ENCODE measurements around the gene HEXIM2.

DNA sequence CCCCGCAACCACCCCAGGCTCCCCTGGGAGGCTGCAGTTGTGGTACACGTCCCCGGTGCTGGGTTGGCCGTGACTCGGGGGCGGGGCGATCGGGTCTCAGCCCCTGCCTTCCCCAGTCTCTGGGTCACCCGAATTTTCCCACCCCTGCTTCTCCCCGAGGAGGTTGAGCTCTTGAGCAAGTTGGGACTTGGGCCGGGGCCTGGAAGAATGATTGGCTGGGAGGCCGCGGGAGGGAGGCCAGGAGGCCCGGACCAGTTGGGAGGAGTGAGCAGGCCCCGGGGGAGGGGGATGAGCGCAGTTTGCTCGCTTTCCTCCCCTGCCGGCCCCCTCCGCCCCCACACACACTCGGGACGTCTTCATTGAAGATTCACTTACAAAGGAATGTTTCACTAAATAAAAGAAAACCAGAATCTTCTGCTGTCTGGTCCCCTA lies 17.9 kb upstream of the HEXIM2 start:
- TF ChIP-seq POLR2AphosphoS5 (IDR thresholded peaks at IDR 0.05): peak in 1 of 3 donors; percentile 5
- TF ChIP-seq, protein P1, sequence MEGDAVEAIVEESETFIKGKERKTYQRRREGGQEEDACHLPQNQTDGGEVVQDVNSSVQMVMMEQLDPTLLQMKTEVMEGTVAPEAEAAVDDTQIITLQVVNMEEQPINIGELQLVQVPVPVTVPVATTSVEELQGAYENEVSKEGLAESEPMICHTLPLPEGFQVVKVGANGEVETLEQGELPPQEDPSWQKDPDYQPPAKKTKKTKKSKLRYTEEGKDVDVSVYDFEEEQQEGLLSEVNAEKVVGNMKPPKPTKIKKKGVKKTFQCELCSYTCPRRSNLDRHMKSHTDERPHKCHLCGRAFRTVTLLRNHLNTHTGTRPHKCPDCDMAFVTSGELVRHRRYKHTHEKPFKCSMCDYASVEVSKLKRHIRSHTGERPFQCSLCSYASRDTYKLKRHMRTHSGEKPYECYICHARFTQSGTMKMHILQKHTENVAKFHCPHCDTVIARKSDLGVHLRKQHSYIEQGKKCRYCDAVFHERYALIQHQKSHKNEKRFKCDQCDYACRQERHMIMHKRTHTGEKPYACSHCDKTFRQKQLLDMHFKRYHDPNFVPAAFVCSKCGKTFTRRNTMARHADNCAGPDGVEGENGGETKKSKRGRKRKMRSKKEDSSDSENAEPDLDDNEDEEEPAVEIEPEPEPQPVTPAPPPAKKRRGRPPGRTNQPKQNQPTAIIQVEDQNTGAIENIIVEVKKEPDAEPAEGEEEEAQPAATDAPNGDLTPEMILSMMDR (IDR thresholded peaks at IDR 0.05): no peak
- no peak for TF ChIP-seq POLR2A (IDR thresholded peaks at IDR 0.05)
